Mucosa of stomach (tissue), 1 donor: ENCODE results near the gene TAF11L6.
"Not testable (repeated sequence)": the region's sequence is repeated elsewhere in the genome, so short reads cannot be mapped to it uniquely, and the experiment has no call there.

Experiments
- H3K27me3 ChIP-seq: one replicate; pipeline ENCODE4 v1.7.0; 2013; ENCODE audit warnings: mild to moderate bottlenecking, low read length; ENCODE audit not compliant: control insufficient read depth, insufficient read depth
- H3K36me3 ChIP-seq: one replicate; pipeline ENCODE4 v1.7.0; 2013; ENCODE audit warnings: low read length; ENCODE audit not compliant: control insufficient read depth, insufficient read depth
- H3K4me1 ChIP-seq: one replicate; pipeline ENCODE4 v1.7.0; 2013; ENCODE audit warnings: mild to moderate bottlenecking, low read length; ENCODE audit not compliant: control insufficient read depth, insufficient read depth
- H3K4me3 ChIP-seq: one replicate; pipeline ENCODE4 v1.7.0; 2013; ENCODE audit warnings: low read length
- H3K9ac ChIP-seq: one replicate; pipeline ENCODE4 v1.7.0; 2013; ENCODE audit warnings: mild to moderate bottlenecking, low read length, moderate library complexity
- H3K9me3 ChIP-seq: one replicate; pipeline ENCODE4 v1.7.0; 2013; ENCODE audit warnings: mild to moderate bottlenecking, low read length, moderate library complexity; ENCODE audit not compliant: control insufficient read depth
- donor health status: Pancreatic carcinoma.

The TAF11L6 gene

DNA sequence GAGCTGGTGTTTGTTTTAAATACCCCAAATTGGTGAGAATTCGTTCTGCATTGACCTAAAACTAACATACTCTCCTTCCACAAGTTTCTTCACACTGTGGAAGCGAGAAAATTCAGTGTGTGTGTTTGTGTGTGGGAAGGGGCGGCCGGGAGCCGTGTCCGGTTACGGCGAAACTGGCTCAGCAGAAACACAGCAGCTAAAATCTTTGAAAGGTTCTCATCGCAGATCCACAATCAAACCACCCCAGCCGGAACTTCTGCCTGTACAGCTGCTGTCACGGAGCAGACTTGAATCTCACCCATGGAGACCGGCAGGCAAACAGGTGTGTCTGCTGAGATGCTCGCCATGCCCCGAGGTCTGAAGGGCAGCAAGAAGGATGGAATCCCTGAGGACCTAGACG lies 7.0 kb upstream of the TAF11L6 start, which contains the start of gene TAF11L4:
Gene TAF11L4 (plus strand): TSS at position 301 of the 400 bp plus-strand sequence.
- H3K27me3 ChIP-seq, H3K9ac ChIP-seq, H3K36me3 ChIP-seq, H3K4me1 ChIP-seq, H3K4me3 ChIP-seq, H3K9me3 ChIP-seq: not testable (repeated sequence)

DNA sequence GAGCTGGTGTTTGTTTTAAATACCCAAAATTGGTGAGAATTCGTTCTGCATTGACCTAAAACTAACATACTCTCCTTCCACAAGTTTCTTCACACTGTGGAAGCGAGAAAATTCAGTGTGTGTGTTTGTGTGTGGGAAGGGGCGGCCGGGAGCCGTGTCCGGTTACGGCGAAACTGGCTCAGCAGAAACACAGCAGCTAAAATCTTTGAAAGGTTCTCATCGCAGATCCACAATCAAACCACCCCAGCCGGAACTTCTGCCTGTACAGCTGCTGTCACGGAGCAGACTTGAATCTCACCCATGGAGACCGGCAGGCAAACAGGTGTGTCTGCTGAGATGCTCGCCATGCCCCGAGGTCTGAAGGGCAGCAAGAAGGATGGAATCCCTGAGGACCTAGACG lies 3.5 kb upstream of the TAF11L6 start, which contains the start of gene TAF11L5:
Gene TAF11L5 (plus strand): TSS at position 301 of the 400 bp plus-strand sequence.
- not testable (repeated sequence) for H3K4me3 ChIP-seq, H3K9ac ChIP-seq, H3K4me1 ChIP-seq, H3K36me3 ChIP-seq, H3K27me3 ChIP-seq, H3K9me3 ChIP-seq

DNA sequence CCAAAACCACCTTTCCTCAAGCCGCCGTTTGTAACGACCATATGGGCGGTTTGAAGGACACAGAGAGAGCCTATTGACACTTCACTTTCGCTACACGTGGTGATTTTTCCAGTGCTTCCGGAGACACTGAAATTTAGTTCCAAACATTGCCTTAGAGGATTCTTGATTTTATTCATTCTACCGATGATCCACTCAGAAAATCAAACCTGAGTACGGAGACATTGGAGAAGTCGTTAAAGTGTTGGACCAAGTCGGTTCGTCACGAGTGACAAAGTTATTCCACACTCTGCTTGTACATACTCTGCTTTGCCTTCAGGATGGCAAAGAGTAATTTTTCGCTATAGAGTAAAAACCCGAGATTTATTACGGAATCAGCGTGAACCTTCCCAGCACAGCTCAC lies 2.0 kb upstream of the TAF11L6 start:
- not testable (repeated sequence) for H3K27me3 ChIP-seq, H3K4me3 ChIP-seq, H3K9me3 ChIP-seq, H3K36me3 ChIP-seq, H3K9ac ChIP-seq, H3K4me1 ChIP-seq
